ENCODE measurements around the gene CNN3.

Gene CNN3

GRCh38 chr1:94856004-94856403 is 70.9 kb downstream of the CNN3 start:
- no peaks in the 10 kb centered on the region for H3K27me3 ChIP-seq (ENCODE audit: control insufficient read depth in 1 of 2, insufficient read depth in 2 of 2, low read length in 2 of 2)
- no peak overlapping the region for H3K9ac ChIP-seq (ENCODE audit: low read length in 2 of 2)
- peaks cover 16% of the 10 kb centered on the region for H3K4me1 ChIP-seq (ENCODE audit: control insufficient read depth, insufficient read depth, low read length)
- no peak overlapping the region for H3K27ac ChIP-seq (ENCODE audit: low read length)
- no peaks in the 10 kb centered on the region for H3K36me3 ChIP-seq (ENCODE audit: control insufficient read depth in 2 of 2, insufficient read depth in 2 of 2, low read length in 2 of 2)
- H3K9me3 ChIP-seq (ENCODE audit: control insufficient read depth in 2 of 2, low read length in 2 of 2) = no peaks in the 10 kb centered on the region
- H3K4me3 ChIP-seq (ENCODE audit: low read length in 2 of 2) = no peak overlapping the region

GRCh38 chr1:94855307-94855700 is 71.6 kb downstream of the CNN3 start:
- Histone ChIP-seq H3K27me3 (ENCODE audit: control insufficient read depth in 1 of 2, insufficient read depth in 2 of 2, low read length in 2 of 2) (no peaks in the 10 kb centered on the region), H3K4me3 (ENCODE audit: low read length in 2 of 2) (peak overlapping the region in 1 of 2 donors; percentile 77), H3K4me1 (ENCODE audit: control insufficient read depth, insufficient read depth, low read length) (peaks cover 13% of the 10 kb centered on the region), H3K9me3 (ENCODE audit: control insufficient read depth in 2 of 2, low read length in 2 of 2) (no peaks in the 10 kb centered on the region), H3K27ac (ENCODE audit: low read length) (peak overlapping the region; percentile 82), H3K9ac (ENCODE audit: low read length in 2 of 2) (peak overlapping the region; percentile 3 to 70), H3K36me3 (ENCODE audit: control insufficient read depth in 2 of 2, insufficient read depth in 2 of 2, low read length in 2 of 2) (no peaks in the 10 kb centered on the region)

GRCh38 chr1:94854458-94855306 is 72.2 kb downstream of the CNN3 start:
- peak overlapping the region; percentile 28 to 77 for H3K4me3 ChIP-seq (ENCODE audit: low read length in 2 of 2)
- peak overlapping the region; percentile 70 to 71 for H3K9ac ChIP-seq (ENCODE audit: low read length in 2 of 2)
- peak overlapping the region; percentile 82 for H3K27ac ChIP-seq (ENCODE audit: low read length)
- H3K4me1 ChIP-seq (ENCODE audit: control insufficient read depth, insufficient read depth, low read length) = peaks cover 13% of the 10 kb centered on the region
- no peaks in the 10 kb centered on the region for H3K9me3 ChIP-seq (ENCODE audit: control insufficient read depth in 2 of 2, low read length in 2 of 2)
- no peaks in the 10 kb centered on the region for H3K36me3 ChIP-seq (ENCODE audit: control insufficient read depth in 2 of 2, insufficient read depth in 2 of 2, low read length in 2 of 2)
- no peaks in the 10 kb centered on the region for H3K27me3 ChIP-seq (ENCODE audit: control insufficient read depth in 1 of 2, insufficient read depth in 2 of 2, low read length in 2 of 2)

GRCh38 chr1:94852788-94853187 is 74.1 kb downstream of the CNN3 start:
- Histone ChIP-seq H3K4me3 (ENCODE audit: low read length in 2 of 2) (no peak overlapping the region), H3K27ac (ENCODE audit: low read length) (no peak overlapping the region)

GRCh38 chr1:94851571-94851970 is 75.3 kb downstream of the CNN3 start:
- H3K27ac ChIP-seq (ENCODE audit: low read length) = no peak overlapping the region
- H3K27me3 ChIP-seq (ENCODE audit: control insufficient read depth in 1 of 2, insufficient read depth in 2 of 2, low read length in 2 of 2) = no peaks in the 10 kb centered on the region
- no peak overlapping the region for H3K9ac ChIP-seq (ENCODE audit: low read length in 2 of 2)

More at GRCh38 chr1:94852788-94853187, 74.1 kb downstream of the CNN3 start:
- no peaks in the 10 kb centered on the region for H3K9me3 ChIP-seq (ENCODE audit: control insufficient read depth in 2 of 2, low read length in 2 of 2)
- peaks cover 13% of the 10 kb centered on the region for H3K4me1 ChIP-seq (ENCODE audit: control insufficient read depth, insufficient read depth, low read length)
- H3K9ac ChIP-seq (ENCODE audit: low read length in 2 of 2) = no peak overlapping the region
- H3K27me3 ChIP-seq (ENCODE audit: control insufficient read depth in 1 of 2, insufficient read depth in 2 of 2, low read length in 2 of 2) = no peaks in the 10 kb centered on the region
- no peaks in the 10 kb centered on the region for H3K36me3 ChIP-seq (ENCODE audit: control insufficient read depth in 2 of 2, insufficient read depth in 2 of 2, low read length in 2 of 2)

More at GRCh38 chr1:94851571-94851970, 75.3 kb downstream of the CNN3 start:
- H3K9me3 ChIP-seq (ENCODE audit: control insufficient read depth in 2 of 2, low read length in 2 of 2) = no peaks in the 10 kb centered on the region
- peaks cover 13% of the 10 kb centered on the region for H3K4me1 ChIP-seq (ENCODE audit: control insufficient read depth, insufficient read depth, low read length)
- H3K4me3 ChIP-seq (ENCODE audit: low read length in 2 of 2) = no peak overlapping the region
- H3K36me3 ChIP-seq (ENCODE audit: control insufficient read depth in 2 of 2, insufficient read depth in 2 of 2, low read length in 2 of 2) = no peaks in the 10 kb centered on the region
